Neural cell (in vitro differentiated cells): Measurements from ENCODE around the gene ARID4A. TPM values are rescaled to one million over a fixed set of nuclear protein-coding genes. Genes with fewer than 3 reads are reported as not detected.

Source experiments
- H2AFZ ChIP-seq: fragments of 200-600, 300-800 bp; sonication (generic), shearing (Covaris generic); 2 replicates; pipeline ENCODE4 v1.6.0; 2014; ENCODE audit warnings: low read depth, mild to moderate bottlenecking, antibody characterized with exemption, low read length, moderate library complexity
- H3F3A ChIP-seq: fragments of 200-600 bp; shearing (Covaris generic); 2 replicates; pipeline ENCODE4 v1.6.1; 2016; ENCODE audit warnings: mild to moderate bottlenecking, moderate library complexity, mixed read lengths, antibody characterized with exemption, low read length; ENCODE audit not compliant: insufficient read depth, poor library complexity, severe bottlenecking
- H3K27ac ChIP-seq: fragments of 200-600, 300-800 bp; sonication (generic), shearing (Covaris generic); 2 replicates; pipeline ENCODE4 v1.5.1; 2014; ENCODE audit warnings: mild to moderate bottlenecking, low read length, moderate library complexity
- H3K27me3 ChIP-seq: fragments of 300-800, 200-600 bp; sonication (generic), shearing (Covaris generic); 2 replicates; pipeline ENCODE4 v1.6.0; 2014; ENCODE audit warnings: mild to moderate bottlenecking, low read depth, low read length, moderate library complexity; ENCODE audit not compliant: insufficient read depth
- H3K36me3 ChIP-seq: fragments of 300-800, 200-600 bp; sonication (generic), shearing (Covaris generic); 2 replicates; pipeline ENCODE4 v1.5.1; 2014; ENCODE audit warnings: mild to moderate bottlenecking, antibody characterized with exemption, low read length, moderate library complexity; ENCODE audit not compliant: insufficient read depth
- H3K4me2 ChIP-seq: fragments of 300-800, 200-600 bp; sonication (generic), shearing (Covaris generic); 2 replicates; pipeline ENCODE4 v1.6.0; 2014; ENCODE audit warnings: mild to moderate bottlenecking, low read length
- H3K4me3 ChIP-seq: fragments of 300-800, 200-600 bp; sonication (generic), shearing (Covaris generic); 2 replicates; pipeline ENCODE4 v1.5.1; 2014; ENCODE audit warnings: mild to moderate bottlenecking, low read length, moderate library complexity
- H3K79me2 ChIP-seq: fragments of 200-600 bp; shearing (Covaris generic); replicated peaks from 2 replicates; pipeline ENCODE4 v1.6.0; 2014; ENCODE audit warnings: mild to moderate bottlenecking, low read length, moderate library complexity; ENCODE audit not compliant: insufficient read depth
- H3K9ac ChIP-seq: fragments of 300-800, 200-600 bp; sonication (generic), shearing (Covaris generic); 2 replicates; pipeline ENCODE4 v1.6.1; 2016; ENCODE audit warnings: mild to moderate bottlenecking, low read length, mixed read lengths
- H3K9me2 ChIP-seq: fragments of 200-600 bp; shearing (Covaris generic); 2 replicates; pipeline ENCODE4 v1.6.1; 2016; ENCODE audit warnings: mild to moderate bottlenecking, low read length, mixed read lengths; ENCODE audit not compliant: insufficient read depth
- H3K9me3 ChIP-seq: fragments of 200-600, 300-800 bp; sonication (generic), shearing (Covaris generic); 2 replicates; pipeline ENCODE4 v1.6.1; 2016; ENCODE audit warnings: mild to moderate bottlenecking, mixed run types, low read length, moderate library complexity, mixed read lengths
- H4K20me1 ChIP-seq: fragments of 200-600 bp; shearing (Covaris generic); 2 replicates; pipeline ENCODE4 v1.6.1; 2016; ENCODE audit warnings: mild to moderate bottlenecking, mixed run types; ENCODE audit not compliant: insufficient read depth
- EP300 ChIP-seq: fragments of 450-650 bp; conservative IDR thresholded peaks from 2 replicates; pipeline ENCODE4 v1.6.1; 2014; ENCODE audit warnings: antibody characterized with exemption, mild to moderate bottlenecking, moderate library complexity; ENCODE audit not compliant: poor library complexity, severe bottlenecking
- EZH2 ChIP-seq: fragments of 200-600, 300-800 bp; shearing (Covaris generic), sonication (generic); IDR thresholded peaks from 2 replicates; pipeline ENCODE4 v1.6.1; 2014; ENCODE audit warnings: antibody characterized with exemption, low read length, borderline replicate concordance, mild to moderate bottlenecking; ENCODE audit not compliant: insufficient read depth, poor library complexity, severe bottlenecking
- MXI1 ChIP-seq: fragments of 450-650 bp; conservative IDR thresholded peaks from 2 replicates; pipeline ENCODE4 v1.6.1; 2014; ENCODE audit warnings: antibody characterized with exemption, mild to moderate bottlenecking; ENCODE audit not compliant: poor library complexity, severe bottlenecking
- POLR2AphosphoS5 ChIP-seq: IDR thresholded peaks from 2 replicates; pipeline ENCODE4 v1.6.1; 2012
- RAD21 ChIP-seq: fragments of 450-650 bp; conservative IDR thresholded peaks from 2 replicates; pipeline ENCODE4 v1.6.1; 2014; ENCODE audit warnings: antibody characterized with exemption, mild to moderate bottlenecking, moderate library complexity
- SMC3 ChIP-seq: fragments of 450-650 bp; conservative IDR thresholded peaks from 2 replicates; pipeline ENCODE4 v1.6.1; 2014; ENCODE audit warnings: antibody characterized with exemption, mild to moderate bottlenecking, moderate library complexity; ENCODE audit not compliant: poor library complexity
- TAF1 ChIP-seq: IDR thresholded peaks from 2 replicates; pipeline ENCODE4 v1.6.1; 2012; ENCODE audit warnings: low read depth
- polyA plus RNA-seq: library from polyadenylated mRNA; depleted of rRNA; stranded (reverse); fragments of >200 nt; gene quantifications from 2 replicates; pipeline ENCODE4 v1.2.3, GENCODE V29; 2014
- TF ChIP-seq, protein P1 (sequence below): fragments of 450-650 bp; IDR thresholded peaks from 2 replicates; pipeline ENCODE4 v1.5.1; 2014; ENCODE audit warnings: antibody characterized with exemption, mild to moderate bottlenecking, moderate library complexity; ENCODE audit not compliant: poor library complexity, severe bottlenecking
- TF ChIP-seq, protein P2 (sequence below): IDR thresholded peaks from 2 replicates; pipeline ENCODE4 v1.6.1; 2012; ENCODE audit warnings: borderline replicate concordance

ARID4A gene
- polyA plus RNA-seq, 1 donor from 2014 or later, result 38.5 TPM

DNA sequence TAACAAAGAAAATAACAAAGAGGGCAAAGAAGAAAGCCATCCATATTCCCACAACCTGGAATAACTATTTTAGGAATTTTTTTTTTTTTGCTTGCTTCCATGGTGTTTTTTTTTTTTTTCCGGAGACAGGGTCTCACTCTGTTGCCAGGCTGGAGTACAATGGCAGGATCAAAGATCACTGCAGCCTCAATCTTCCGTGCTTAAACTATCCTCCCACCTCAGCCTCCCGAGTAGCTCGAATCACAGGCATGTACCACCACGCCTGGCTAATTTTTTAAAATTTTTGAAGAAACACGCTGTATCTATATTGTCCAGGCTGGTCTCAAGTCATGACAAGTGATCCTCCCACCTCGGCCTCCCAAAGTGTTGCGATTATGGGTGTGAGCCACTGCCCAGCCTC lies 20.2 kb upstream of the ARID4A start:
- no peaks in the 10 kb centered on the region for H4K20me1 ChIP-seq
- no peak overlapping the region for H3K27ac ChIP-seq
- H3F3A ChIP-seq, result no peaks in the 10 kb centered on the region
- H3K4me2 ChIP-seq, result no peak overlapping the region
- no peaks in the 10 kb centered on the region for H3K9me3 ChIP-seq
- H3K9ac ChIP-seq, result no peak overlapping the region
- peaks cover 9% of the 10 kb centered on the region for H3K36me3 ChIP-seq
- H3K27me3 ChIP-seq, result no peaks in the 10 kb centered on the region
- TF ChIP-seq EZH2, result no peak
- no peak for TF ChIP-seq SMC3
- TF ChIP-seq POLR2AphosphoS5, result no peak
- no peaks in the 10 kb centered on the region for H3K9me2 ChIP-seq
- H2AFZ ChIP-seq, result no peak overlapping the region
- H3K4me3 ChIP-seq, result no peak overlapping the region
- peaks cover 59% of the 10 kb centered on the region for H3K79me2 ChIP-seq

DNA sequence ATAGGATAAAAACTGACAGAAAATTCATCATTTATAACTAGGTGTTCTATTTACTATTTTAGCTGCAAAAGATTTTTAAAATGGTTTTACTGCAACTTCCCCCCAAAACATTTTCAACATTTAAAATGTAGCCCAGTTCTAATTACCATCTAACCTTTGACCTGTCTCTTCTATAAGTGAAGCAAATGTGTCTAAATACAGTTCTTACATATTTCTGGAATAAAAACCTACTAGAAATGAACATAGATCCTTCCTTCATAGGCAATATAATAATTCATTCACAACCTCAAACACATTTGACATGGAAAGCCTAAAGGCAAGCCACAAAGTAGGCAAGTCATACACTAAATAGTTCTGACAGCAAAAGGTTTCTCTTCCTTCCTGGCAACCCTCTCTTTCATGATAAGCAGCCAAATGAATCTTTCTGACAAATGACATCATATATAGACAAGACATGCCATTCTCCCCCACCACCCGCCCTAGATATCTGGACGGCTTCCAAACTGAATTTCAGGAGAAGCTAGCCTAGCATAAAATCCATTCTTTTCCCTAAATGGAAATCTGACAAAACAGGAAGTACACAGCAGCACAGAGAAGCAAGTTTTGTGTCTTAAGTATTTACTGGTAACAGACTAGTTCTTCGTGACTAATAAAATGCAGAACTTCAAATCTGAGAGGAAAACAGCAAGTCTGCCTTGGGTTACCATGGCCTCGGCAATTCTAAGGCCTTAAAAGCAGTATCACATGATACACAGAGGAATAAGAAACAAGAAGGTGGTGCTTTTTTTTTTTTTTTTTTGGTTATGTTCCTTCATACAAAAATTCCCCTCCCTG lies 17.2 kb upstream of the ARID4A start:
- Histone ChIP-seq H3K79me2 (peaks cover 61% of the 10 kb centered on the region), H3K9me2 (no peaks in the 10 kb centered on the region), H3K36me3 (peaks cover 11% of the 10 kb centered on the region), H3K4me3 (no peak overlapping the region), H4K20me1 (no peaks in the 10 kb centered on the region), H3K4me2 (no peak overlapping the region), H2AFZ (no peak overlapping the region), H3K9me3 (no peaks in the 10 kb centered on the region), H3F3A (no peaks in the 10 kb centered on the region), H3K27ac (no peak overlapping the region), H3K27me3 (no peaks in the 10 kb centered on the region), H3K9ac (no peak overlapping the region)
- TF ChIP-seq SMC3 (no peak), TAF1 (no peak), MXI1 (no peak), EZH2 (no peak), EP300 (no peak), POLR2AphosphoS5 (no peak), RAD21 (no peak)
- TF ChIP-seq, protein P1, sequence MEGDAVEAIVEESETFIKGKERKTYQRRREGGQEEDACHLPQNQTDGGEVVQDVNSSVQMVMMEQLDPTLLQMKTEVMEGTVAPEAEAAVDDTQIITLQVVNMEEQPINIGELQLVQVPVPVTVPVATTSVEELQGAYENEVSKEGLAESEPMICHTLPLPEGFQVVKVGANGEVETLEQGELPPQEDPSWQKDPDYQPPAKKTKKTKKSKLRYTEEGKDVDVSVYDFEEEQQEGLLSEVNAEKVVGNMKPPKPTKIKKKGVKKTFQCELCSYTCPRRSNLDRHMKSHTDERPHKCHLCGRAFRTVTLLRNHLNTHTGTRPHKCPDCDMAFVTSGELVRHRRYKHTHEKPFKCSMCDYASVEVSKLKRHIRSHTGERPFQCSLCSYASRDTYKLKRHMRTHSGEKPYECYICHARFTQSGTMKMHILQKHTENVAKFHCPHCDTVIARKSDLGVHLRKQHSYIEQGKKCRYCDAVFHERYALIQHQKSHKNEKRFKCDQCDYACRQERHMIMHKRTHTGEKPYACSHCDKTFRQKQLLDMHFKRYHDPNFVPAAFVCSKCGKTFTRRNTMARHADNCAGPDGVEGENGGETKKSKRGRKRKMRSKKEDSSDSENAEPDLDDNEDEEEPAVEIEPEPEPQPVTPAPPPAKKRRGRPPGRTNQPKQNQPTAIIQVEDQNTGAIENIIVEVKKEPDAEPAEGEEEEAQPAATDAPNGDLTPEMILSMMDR, result no peak
- TF ChIP-seq, protein P2, sequence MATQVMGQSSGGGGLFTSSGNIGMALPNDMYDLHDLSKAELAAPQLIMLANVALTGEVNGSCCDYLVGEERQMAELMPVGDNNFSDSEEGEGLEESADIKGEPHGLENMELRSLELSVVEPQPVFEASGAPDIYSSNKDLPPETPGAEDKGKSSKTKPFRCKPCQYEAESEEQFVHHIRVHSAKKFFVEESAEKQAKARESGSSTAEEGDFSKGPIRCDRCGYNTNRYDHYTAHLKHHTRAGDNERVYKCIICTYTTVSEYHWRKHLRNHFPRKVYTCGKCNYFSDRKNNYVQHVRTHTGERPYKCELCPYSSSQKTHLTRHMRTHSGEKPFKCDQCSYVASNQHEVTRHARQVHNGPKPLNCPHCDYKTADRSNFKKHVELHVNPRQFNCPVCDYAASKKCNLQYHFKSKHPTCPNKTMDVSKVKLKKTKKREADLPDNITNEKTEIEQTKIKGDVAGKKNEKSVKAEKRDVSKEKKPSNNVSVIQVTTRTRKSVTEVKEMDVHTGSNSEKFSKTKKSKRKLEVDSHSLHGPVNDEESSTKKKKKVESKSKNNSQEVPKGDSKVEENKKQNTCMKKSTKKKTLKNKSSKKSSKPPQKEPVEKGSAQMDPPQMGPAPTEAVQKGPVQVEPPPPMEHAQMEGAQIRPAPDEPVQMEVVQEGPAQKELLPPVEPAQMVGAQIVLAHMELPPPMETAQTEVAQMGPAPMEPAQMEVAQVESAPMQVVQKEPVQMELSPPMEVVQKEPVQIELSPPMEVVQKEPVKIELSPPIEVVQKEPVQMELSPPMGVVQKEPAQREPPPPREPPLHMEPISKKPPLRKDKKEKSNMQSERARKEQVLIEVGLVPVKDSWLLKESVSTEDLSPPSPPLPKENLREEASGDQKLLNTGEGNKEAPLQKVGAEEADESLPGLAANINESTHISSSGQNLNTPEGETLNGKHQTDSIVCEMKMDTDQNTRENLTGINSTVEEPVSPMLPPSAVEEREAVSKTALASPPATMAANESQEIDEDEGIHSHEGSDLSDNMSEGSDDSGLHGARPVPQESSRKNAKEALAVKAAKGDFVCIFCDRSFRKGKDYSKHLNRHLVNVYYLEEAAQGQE, result no peak
